NOMO-1 treated with DMSO at 0.1 percent for 48 hours (cell line): ENCODE results near the gene ARHGAP36.

ENCODE experiments used
- DNase-seq: peaks from one replicate; lab custom pipeline; 2025; ENCODE audit not compliant: unreplicated experiment; lab: John Stamatoyannopoulos, UW

ARHGAP36 gene

GRCh38 chrX:131058136-131058868 is at the start of gene ARHGAP36:
ARHGAP36 (plus strand) TSS chrX:131058346; CDS start chrX:131081666, 23,320 bp downstream.
- no peak for DNase-seq

GRCh38 chrX:131010186-131010585 is 48.0 kb upstream of the ARHGAP36 start:
- DNase-seq: no peak

GRCh38 chrX:131025336-131025735 is 32.8 kb upstream of the ARHGAP36 start:
- no peak for DNase-seq

- DNase-seq: no peak
Observed at GRCh38 chrX:131032354-131033230, 25.6 kb upstream of the ARHGAP36 start.

- DNase-seq: no peak
Observed at GRCh38 chrX:131034063-131034462, 24.1 kb upstream of the ARHGAP36 start.

- DNase-seq: no peak
Observed at GRCh38 chrX:131040781-131041180, 17.4 kb upstream of the ARHGAP36 start.

GRCh38 chrX:131041667-131042066 is 16.5 kb upstream of the ARHGAP36 start:
- DNase-seq: no peak

- DNase-seq: no peak
Observed at GRCh38 chrX:131045726-131046125, 12.4 kb upstream of the ARHGAP36 start.

GRCh38 chrX:131046596-131046995 is 11.6 kb upstream of the ARHGAP36 start:
- DNase-seq: no peak

- DNase-seq: no peak
Observed at GRCh38 chrX:131047180-131047579, 11.0 kb upstream of the ARHGAP36 start.

- DNase-seq: no peak
Observed at GRCh38 chrX:131053076-131053475, 5.1 kb upstream of the ARHGAP36 start.

- DNase-seq: no peak
Observed at GRCh38 chrX:131054906-131055305, 3.2 kb upstream of the ARHGAP36 start.

- no peak for DNase-seq
Observed at GRCh38 chrX:131057706-131058105, 440 bp upstream of the ARHGAP36 start.

GRCh38 chrX:131059246-131059645 is 1.1 kb downstream of the ARHGAP36 start:
- no peak for DNase-seq

GRCh38 chrX:131060147-131060546 is 2.0 kb downstream of the ARHGAP36 start:
- no peak for DNase-seq

- DNase-seq: no peak
Observed at GRCh38 chrX:131061306-131061705, 3.2 kb downstream of the ARHGAP36 start.

GRCh38 chrX:131063613-131064012 is 5.5 kb downstream of the ARHGAP36 start:
- DNase-seq: no peak

- DNase-seq: no peak
Observed at GRCh38 chrX:131066237-131066636, 8.1 kb downstream of the ARHGAP36 start.

- no peak for DNase-seq
Observed at GRCh38 chrX:131067216-131067615, 9.1 kb downstream of the ARHGAP36 start.

GRCh38 chrX:131067846-131068745 is 9.9 kb downstream of the ARHGAP36 start:
- no peak for DNase-seq
